Natural killer cell (primary cell): Measurements from ENCODE around the gene ARHGAP12. TPM values are rescaled to one million over a fixed set of nuclear protein-coding genes. Genes with fewer than 3 reads are reported as not detected.
A peak's percentile ranks its signal among the peaks of the same experiment; 100 is the strongest.

ENCODE experiments used
- ATAC-seq, 3 donors: fragments of 150-1000 bp in 2 of 3; fragments of 200-7000 bp in 1 of 3; cut with Tn5 transposase; 1 replicate in 1 of 3; 2 replicates in 2 of 3; pipeline ENCODE4 v1.10.0; 2021; ENCODE audit warnings: mild to moderate bottlenecking in 2 of 3, moderate library complexity in 2 of 3
- DNase-seq, 2 donors: peaks; one replicate each; pipeline versions ENCODE4 v3.0.0 to v3.0.0-alpha.2; 2013 to 2021; ENCODE audit warnings: mixed read lengths in 1 of 2
- H3K27ac ChIP-seq: one replicate; pipeline ENCODE4 v1.5.1; 2013; ENCODE audit warnings: mild to moderate bottlenecking, low read length
- H3K27me3 ChIP-seq: one replicate; pipeline ENCODE4 v1.6.1; 2013; ENCODE audit warnings: low read length; ENCODE audit not compliant: control insufficient read depth, insufficient read depth
- H3K36me3 ChIP-seq: one replicate; pipeline ENCODE4 v1.6.1; 2013; ENCODE audit warnings: low read length; ENCODE audit not compliant: control insufficient read depth, insufficient read depth
- H3K4me1 ChIP-seq: one replicate; pipeline ENCODE4 v1.6.1; 2013; ENCODE audit warnings: low read length; ENCODE audit not compliant: control insufficient read depth, insufficient read depth
- H3K4me3 ChIP-seq: one replicate; pipeline ENCODE4 v1.5.1; 2013; ENCODE audit warnings: low read length
- H3K9me3 ChIP-seq: one replicate; pipeline ENCODE4 v1.6.1; 2013; ENCODE audit warnings: low read length; ENCODE audit not compliant: control insufficient read depth, insufficient read depth
- H3K27ac Mint-ChIP-seq, 2 donors: one replicate each; pipeline ENCODE4 v1.8.0; 2022; ENCODE audit warnings: mild to moderate bottlenecking in 2 of 2, mixed read lengths in 2 of 2, moderate library complexity in 1 of 2
- H3K27me3 Mint-ChIP-seq, 2 donors: one replicate each; pipeline ENCODE4 v1.8.0; 2022; ENCODE audit warnings: low read depth in 2 of 2, mixed read lengths in 2 of 2
- H3K36me3 Mint-ChIP-seq: one replicate; pipeline ENCODE4 v1.8.0; 2022; ENCODE audit warnings: mixed read lengths
- H3K4me1 Mint-ChIP-seq, 2 donors: one replicate each; pipeline ENCODE4 v1.8.0; 2022; ENCODE audit warnings: mixed read lengths in 2 of 2
- H3K4me3 Mint-ChIP-seq: one replicate; pipeline ENCODE4 v1.8.0; 2022; ENCODE audit warnings: mild to moderate bottlenecking, moderate library complexity, mixed read lengths
- H3K9me3 Mint-ChIP-seq, 2 donors: one replicate each; pipeline ENCODE4 v1.8.0; 2022; ENCODE audit warnings: mixed read lengths in 2 of 2
- WGBS: methylation state at CpG from one replicate; pipeline ENCODE4 v1.1.7; 2013; ENCODE audit warnings: missing lambda C conversion rate; ENCODE audit not compliant: insufficient coverage; 5-methylcytosine and 5-hydroxymethylcytosine counted together
- intact Hi-C: fragments of 100-400 bp; cut with micrococcal nuclease; formaldehyde crosslinking; loops from one replicate; pipeline ENCODE4 v1.14.2; 2022
- total RNA-seq, 4 donors: library from RNA; stranded (reverse); fragments of 120-200 nt in 1 of 4; gene quantifications; one replicate each; pipeline versions ENCODE4 v1.2.3 to v1.2.4, GENCODE V29; 2013 to 2022
- TF ChIP-seq, protein P1 (sequence below): fragments of 200-600 bp; IDR thresholded peaks from one replicate; pipeline ENCODE4 v1.8.0; 2022; ENCODE audit warnings: antibody characterized with exemption

The ARHGAP12 gene, protein sequence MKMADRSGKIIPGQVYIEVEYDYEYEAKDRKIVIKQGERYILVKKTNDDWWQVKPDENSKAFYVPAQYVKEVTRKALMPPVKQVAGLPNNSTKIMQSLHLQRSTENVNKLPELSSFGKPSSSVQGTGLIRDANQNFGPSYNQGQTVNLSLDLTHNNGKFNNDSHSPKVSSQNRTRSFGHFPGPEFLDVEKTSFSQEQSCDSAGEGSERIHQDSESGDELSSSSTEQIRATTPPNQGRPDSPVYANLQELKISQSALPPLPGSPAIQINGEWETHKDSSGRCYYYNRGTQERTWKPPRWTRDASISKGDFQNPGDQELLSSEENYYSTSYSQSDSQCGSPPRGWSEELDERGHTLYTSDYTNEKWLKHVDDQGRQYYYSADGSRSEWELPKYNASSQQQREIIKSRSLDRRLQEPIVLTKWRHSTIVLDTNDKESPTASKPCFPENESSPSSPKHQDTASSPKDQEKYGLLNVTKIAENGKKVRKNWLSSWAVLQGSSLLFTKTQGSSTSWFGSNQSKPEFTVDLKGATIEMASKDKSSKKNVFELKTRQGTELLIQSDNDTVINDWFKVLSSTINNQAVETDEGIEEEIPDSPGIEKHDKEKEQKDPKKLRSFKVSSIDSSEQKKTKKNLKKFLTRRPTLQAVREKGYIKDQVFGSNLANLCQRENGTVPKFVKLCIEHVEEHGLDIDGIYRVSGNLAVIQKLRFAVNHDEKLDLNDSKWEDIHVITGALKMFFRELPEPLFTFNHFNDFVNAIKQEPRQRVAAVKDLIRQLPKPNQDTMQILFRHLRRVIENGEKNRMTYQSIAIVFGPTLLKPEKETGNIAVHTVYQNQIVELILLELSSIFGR
- 10 to 100 TPM; 35.1 to 40.2 (median 40.2) TPM for total RNA-seq
- total RNA-seq (2013), result 73.3 TPM

DNA sequence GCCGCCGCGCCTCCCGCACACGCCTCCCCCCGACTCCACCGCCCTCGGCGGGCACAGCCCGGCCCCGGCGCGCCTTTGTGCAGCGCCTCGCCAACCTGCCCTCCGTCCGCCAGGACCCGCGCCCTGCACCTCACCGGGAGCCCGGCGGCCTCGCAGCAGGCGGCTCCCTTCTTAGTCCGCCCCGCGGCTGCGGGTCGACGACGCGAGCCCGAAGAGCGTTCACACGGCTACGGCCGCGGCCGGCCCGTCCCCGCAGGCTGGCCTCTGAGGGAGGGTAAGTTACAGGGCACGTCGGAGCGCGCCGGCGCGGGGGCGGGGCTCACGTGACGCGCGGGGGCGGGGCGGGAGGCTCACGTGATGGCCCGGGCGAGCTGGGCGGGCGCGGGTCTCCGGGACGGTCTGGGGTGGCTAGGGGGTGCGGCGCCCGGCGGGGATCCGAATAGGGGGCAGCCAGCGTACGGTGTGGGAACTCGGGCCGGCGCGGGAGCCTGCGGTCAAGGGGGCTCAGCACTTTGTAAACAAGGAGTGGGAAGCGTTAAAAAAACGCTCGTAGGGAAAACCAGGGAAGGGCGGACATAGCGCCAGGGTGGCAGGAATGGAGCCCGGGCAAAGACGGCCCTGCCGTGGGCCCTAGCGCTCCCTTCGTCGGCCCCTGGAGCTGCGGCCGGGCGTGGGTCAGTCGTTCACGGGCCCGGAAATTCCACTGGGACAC lies at the start of gene ARHGAP12:
Gene ARHGAP12 (minus strand): TSS at position 283 of the 712 bp plus-strand sequence. CDS start 19,976 bp downstream, outside the sequence.
- Mint-ChIP-seq H3K4me3 (peak within 1 kb of the TSS; percentile 97), H3K27me3 (no peaks in the 10 kb centered on the region), H3K9me3 (no peaks in the 10 kb centered on the region), H3K36me3 (no peaks in the 10 kb centered on the region), H3K27ac (peak within 1 kb of the TSS; percentile 83 to 89), H3K4me1 (peaks cover 63 to 64% of the 10 kb centered on the region in 2 donors)
- Histone ChIP-seq H3K27me3 (no peaks in the 10 kb centered on the region), H3K4me1 (peaks cover 19% of the 10 kb centered on the region), H3K36me3 (no peaks in the 10 kb centered on the region), H3K27ac (peak within 1 kb of the TSS; percentile 73), H3K4me3 (peak within 1 kb of the TSS; percentile 96), H3K9me3 (no peaks in the 10 kb centered on the region)
- TF ChIP-seq, protein P1, sequence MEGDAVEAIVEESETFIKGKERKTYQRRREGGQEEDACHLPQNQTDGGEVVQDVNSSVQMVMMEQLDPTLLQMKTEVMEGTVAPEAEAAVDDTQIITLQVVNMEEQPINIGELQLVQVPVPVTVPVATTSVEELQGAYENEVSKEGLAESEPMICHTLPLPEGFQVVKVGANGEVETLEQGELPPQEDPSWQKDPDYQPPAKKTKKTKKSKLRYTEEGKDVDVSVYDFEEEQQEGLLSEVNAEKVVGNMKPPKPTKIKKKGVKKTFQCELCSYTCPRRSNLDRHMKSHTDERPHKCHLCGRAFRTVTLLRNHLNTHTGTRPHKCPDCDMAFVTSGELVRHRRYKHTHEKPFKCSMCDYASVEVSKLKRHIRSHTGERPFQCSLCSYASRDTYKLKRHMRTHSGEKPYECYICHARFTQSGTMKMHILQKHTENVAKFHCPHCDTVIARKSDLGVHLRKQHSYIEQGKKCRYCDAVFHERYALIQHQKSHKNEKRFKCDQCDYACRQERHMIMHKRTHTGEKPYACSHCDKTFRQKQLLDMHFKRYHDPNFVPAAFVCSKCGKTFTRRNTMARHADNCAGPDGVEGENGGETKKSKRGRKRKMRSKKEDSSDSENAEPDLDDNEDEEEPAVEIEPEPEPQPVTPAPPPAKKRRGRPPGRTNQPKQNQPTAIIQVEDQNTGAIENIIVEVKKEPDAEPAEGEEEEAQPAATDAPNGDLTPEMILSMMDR, result no peak
- DNase-seq, result peak; percentile 86 to 88
- intact Hi-C loops, result loop anchor here (5.0 kb wide), 1 partner anchor 66 kb away; no protein-coding TSS in a partner anchor
- under 1% methylated on average over 92 of the region's 92 CpGs for WGBS
- peak; percentile 70 to 86 (median 80) for ATAC-seq

DNA sequence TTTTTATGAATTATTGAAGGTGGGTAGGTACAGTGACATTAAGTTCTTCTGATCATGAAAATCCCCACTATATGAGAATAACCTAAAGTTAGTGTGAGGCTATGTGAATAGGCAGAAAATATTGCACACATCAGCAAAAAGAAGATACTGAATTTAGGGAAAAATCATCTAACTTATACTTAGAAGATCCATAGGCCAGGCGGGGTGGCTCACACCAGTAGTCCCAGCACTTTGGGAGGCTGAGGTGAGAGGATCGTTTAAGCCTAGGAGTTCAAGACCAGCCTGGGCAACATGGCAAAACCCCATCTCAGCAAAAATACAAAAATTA lies 49.5 kb upstream of the ARHGAP12 start:
- no peak overlapping the region for H3K27ac ChIP-seq
- H3K36me3 ChIP-seq, result no peaks in the 10 kb centered on the region
- TF ChIP-seq, protein P1, result no peak
- H3K27me3 ChIP-seq, result peaks cover 3% of the 10 kb centered on the region
- no peak for ATAC-seq
- intact Hi-C loops, result no loop called here
- peaks cover 18 to 21% of the 10 kb centered on the region in 2 donors for H3K4me1 Mint-ChIP-seq
- H3K4me1 ChIP-seq, result peaks cover 13% of the 10 kb centered on the region
- no peaks in the 10 kb centered on the region for H3K9me3 ChIP-seq
- peaks cover 2 to 32% of the 10 kb centered on the region in 2 donors for H3K27me3 Mint-ChIP-seq
- no CpG with 5 or more reads among the region's 2 CpGs for WGBS
- no peaks in the 10 kb centered on the region for H3K9me3 Mint-ChIP-seq
- H3K36me3 Mint-ChIP-seq, result peaks cover 6% of the 10 kb centered on the region
- DNase-seq, result no peak
- H3K27ac Mint-ChIP-seq, result no peak overlapping the region
- no peak overlapping the region for H3K4me3 ChIP-seq
- no peak overlapping the region for H3K4me3 Mint-ChIP-seq

DNA sequence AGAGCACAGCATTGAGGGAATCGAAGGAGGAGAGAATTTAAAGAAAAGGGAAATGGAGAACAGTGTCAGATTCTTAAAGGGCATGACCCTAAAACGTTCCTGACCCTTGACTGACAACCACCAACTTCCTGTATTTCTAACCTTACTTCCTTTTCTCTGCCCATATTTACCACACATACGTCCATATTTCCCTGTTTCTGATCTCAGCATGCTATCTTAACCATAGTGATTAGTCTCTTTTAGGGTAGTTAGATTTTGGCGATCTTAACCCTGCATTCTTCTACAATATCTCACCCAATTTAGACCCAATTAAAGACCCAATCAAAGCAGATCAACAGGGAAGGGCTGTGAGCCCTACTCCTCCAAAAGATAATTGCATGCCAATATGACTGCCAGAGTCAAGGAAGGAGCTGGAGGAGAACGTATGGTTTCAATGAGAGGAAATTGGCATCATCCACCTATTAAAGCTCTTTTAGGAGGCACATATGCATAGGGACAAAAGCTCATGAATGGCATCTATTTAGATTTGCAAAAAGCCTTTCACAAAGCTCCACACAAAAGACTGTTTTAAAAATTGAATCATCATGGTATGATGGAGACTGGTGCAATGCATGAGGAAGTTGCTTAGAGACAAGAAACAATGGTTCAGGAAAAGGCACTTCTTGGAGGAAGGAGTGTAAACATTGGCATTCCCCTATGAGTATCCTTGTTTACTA lies 49.0 kb upstream of the ARHGAP12 start:
- Mint-ChIP-seq H3K9me3 (no peaks in the 10 kb centered on the region), H3K4me1 (peaks cover 18 to 21% of the 10 kb centered on the region in 2 donors), H3K36me3 (peaks cover 6% of the 10 kb centered on the region), H3K4me3 (peak overlapping the region; percentile 28), H3K27me3 (peaks cover 2 to 27% of the 10 kb centered on the region in 2 donors), H3K27ac (no peak overlapping the region)
- DNase-seq (peak in 1 of 2 donors; percentile 30), ATAC-seq (peak; percentile 52 to 88 (median 82))
- H3K9me3 ChIP-seq, result no peaks in the 10 kb centered on the region
- no peaks in the 10 kb centered on the region for H3K36me3 ChIP-seq
- WGBS, result 5% methylated on average over 2 of the region's 5 CpGs
- TF ChIP-seq, protein P1, result no peak
- no peak overlapping the region for H3K27ac ChIP-seq
- peaks cover 3% of the 10 kb centered on the region for H3K27me3 ChIP-seq
- intact Hi-C loops, result no loop called here
- no peak overlapping the region for H3K4me3 ChIP-seq
- H3K4me1 ChIP-seq, result peaks cover 13% of the 10 kb centered on the region
